Skeletal muscle cell (primary cell): ENCODE results near the gene UBASH3A.

Source experiments
- DNase-seq: peaks from one replicate; pipeline ENCODE4 v3.0.0-alpha.2; 2010; ENCODE audit warnings: low read depth
- H3K4me3 ChIP-seq: 2 replicates; pipeline ENCODE4 v1.5.1; 2011; ENCODE audit warnings: low read depth, mild to moderate bottlenecking, control low read depth, low read length, moderate library complexity

Gene UBASH3A

GRCh38 chr21:42387843-42388340, 15.8 kb upstream of the UBASH3A start:
- DNase-seq, result no peak
- no peak overlapping the region for H3K4me3 ChIP-seq

- DNase-seq, result no peak
- no peak overlapping the region for H3K4me3 ChIP-seq
Observed at GRCh38 chr21:42388740-42389448, 14.8 kb upstream of the UBASH3A start.

GRCh38 chr21:42389449-42389835, 14.3 kb upstream of the UBASH3A start:
- H3K4me3 ChIP-seq, result no peak overlapping the region
- no peak for DNase-seq

GRCh38 chr21:42390193-42390592, 13.5 kb upstream of the UBASH3A start:
- H3K4me3 ChIP-seq, result no peak overlapping the region
- no peak for DNase-seq

- no peak for DNase-seq
- no peak overlapping the region for H3K4me3 ChIP-seq
Observed at GRCh38 chr21:42390696-42391095, 13.0 kb upstream of the UBASH3A start.

GRCh38 chr21:42391297-42391696, 12.4 kb upstream of the UBASH3A start:
- no peak for DNase-seq
- no peak overlapping the region for H3K4me3 ChIP-seq

GRCh38 chr21:42392731-42393442, 10.8 kb upstream of the UBASH3A start:
- H3K4me3 ChIP-seq, result no peak overlapping the region
- no peak for DNase-seq

- no peak for DNase-seq
- H3K4me3 ChIP-seq, result no peak overlapping the region
Observed at GRCh38 chr21:42393443-42393950, 10.2 kb upstream of the UBASH3A start.

- DNase-seq, result no peak
- H3K4me3 ChIP-seq, result no peak overlapping the region
Observed at GRCh38 chr21:42395302-42395701, 8.4 kb upstream of the UBASH3A start.

- DNase-seq, result no peak
- H3K4me3 ChIP-seq, result no peak within 1 kb of the TSS
Observed at GRCh38 chr21:42395905-42396651, 7.6 kb upstream of the UBASH3A start, which contains the start of gene TMPRSS3. Gene TMPRSS3 (minus strand): TSS chr21:42396052. CDS start chr21:42395417, 635 bp downstream.

- DNase-seq, result no peak
- H3K4me3 ChIP-seq, result no peak overlapping the region
Observed at GRCh38 chr21:42396799-42397745, 6.6 kb upstream of the UBASH3A start.

GRCh38 chr21:42397746-42398394, 5.8 kb upstream of the UBASH3A start:
- H3K4me3 ChIP-seq, result no peak overlapping the region
- DNase-seq, result no peak

GRCh38 chr21:42398436-42399028, 5.2 kb upstream of the UBASH3A start:
- no peak overlapping the region for H3K4me3 ChIP-seq
- DNase-seq, result no peak

- no peak for DNase-seq
- H3K4me3 ChIP-seq, result no peak overlapping the region
Observed at GRCh38 chr21:42400525-42400924, 3.2 kb upstream of the UBASH3A start.

- no peak for DNase-seq
- H3K4me3 ChIP-seq, result no peak overlapping the region
Observed at GRCh38 chr21:42401154-42401553, 2.5 kb upstream of the UBASH3A start.

GRCh38 chr21:42401820-42402251, 1.9 kb upstream of the UBASH3A start:
- DNase-seq, result no peak
- H3K4me3 ChIP-seq, result no peak overlapping the region

- H3K4me3 ChIP-seq, result no peak overlapping the region
- DNase-seq, result no peak
Observed at GRCh38 chr21:42404539-42404938, 837 bp downstream of the UBASH3A start.
